HuH-7.5 (cell line): Measurements from ENCODE around the gene RBP4.

Experiments
- DNase-seq: peaks from one replicate; pipeline ENCODE4 v3.0.0; 2011; ENCODE audit warnings: low spot score

Gene RBP4

DNA sequence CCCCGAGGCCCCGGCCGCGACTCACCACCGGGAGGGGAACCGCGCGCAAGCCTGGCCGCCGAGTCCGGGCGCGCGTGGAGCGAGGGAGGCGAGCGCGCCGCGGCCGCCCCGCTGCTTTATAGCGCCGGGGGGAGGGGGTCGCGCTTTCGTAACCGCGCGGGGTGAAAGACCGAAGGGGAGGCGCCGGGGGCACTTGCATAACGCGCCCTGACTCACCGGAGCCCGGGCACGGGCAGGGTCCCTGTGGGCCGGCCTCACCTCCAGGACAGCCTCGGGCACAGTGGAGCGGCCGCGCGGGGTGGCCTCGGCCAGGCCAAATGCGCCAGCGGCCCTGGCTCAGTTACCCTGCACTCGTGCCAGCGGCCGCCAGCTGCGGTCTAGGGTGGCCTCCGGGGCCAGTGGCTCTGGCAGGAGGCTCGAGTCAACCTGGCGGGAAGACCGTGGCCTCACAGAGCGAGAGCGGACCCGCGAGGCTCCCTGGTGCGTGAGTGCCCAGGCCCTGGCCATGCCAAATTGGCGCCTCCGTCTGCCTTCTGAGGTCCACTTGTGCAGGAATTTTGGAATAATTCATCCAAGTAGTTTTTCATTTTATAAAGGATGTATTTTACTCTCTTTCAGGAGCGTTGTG lies at the start of gene RBP4:
Gene RBP4, minus strand, starts transcription at position 90 of the 628 bp plus-strand sequence. CDS start 207 bp downstream, outside the sequence.
- peak; percentile 75 for DNase-seq

GRCh38 chr10:93639791-93640190 lies 38.8 kb upstream of the RBP4 start:
- no peak for DNase-seq

GRCh38 chr10:93630625-93631557 lies 29.9 kb upstream of the RBP4 start:
- no peak for DNase-seq

DNA sequence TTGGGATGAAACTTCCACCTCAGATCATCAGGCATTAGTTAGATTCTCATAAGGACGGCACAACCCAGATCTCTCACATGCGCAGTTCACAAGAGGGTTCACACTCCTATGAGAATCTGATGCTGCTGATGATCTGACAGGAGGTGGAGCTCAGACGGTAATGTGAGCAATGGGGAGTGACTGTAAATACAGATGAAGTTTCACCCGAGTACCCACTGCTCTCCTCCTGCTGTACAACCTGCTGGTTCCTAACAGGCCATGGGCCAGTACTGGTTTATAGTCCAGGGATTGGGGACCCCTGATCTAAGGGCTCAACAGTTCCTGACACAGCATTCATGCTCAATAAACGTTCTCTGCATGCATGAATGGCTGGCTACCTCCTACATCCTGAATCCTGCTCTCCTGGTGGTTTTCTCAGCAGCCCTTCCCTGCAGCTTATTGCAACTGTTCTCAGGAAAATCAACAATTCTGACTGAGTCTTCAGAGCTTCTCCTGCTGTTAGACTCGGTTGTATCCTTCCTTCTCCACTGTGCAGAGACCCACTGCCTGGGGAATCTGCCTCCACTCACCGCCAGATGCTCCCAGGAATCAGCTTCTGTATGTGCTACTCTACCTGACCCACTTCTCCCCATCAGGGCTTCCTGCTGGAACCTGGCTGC lies 28.7 kb upstream of the RBP4 start:
- DNase-seq = no peak

DNA sequence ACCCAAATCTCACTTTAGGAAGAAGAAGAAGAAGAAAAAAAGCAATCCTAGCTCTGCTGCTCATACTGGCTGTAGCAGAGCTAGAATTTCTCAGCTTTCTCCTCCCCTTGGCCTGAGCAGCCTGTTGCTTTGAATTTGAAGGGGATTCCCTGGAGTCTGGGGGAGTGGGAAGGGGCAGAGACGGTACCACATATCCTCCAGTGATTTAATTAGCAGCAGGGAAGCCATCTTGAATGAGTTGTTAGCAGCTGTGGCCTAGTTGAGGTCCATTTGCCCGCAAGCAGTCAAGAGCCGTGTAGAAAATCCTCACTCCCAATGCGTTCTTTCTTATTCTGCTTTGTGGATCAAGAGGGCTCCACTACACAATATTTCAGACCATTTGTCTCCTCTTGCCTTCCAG lies 27.8 kb upstream of the RBP4 start:
- no peak for DNase-seq

DNA sequence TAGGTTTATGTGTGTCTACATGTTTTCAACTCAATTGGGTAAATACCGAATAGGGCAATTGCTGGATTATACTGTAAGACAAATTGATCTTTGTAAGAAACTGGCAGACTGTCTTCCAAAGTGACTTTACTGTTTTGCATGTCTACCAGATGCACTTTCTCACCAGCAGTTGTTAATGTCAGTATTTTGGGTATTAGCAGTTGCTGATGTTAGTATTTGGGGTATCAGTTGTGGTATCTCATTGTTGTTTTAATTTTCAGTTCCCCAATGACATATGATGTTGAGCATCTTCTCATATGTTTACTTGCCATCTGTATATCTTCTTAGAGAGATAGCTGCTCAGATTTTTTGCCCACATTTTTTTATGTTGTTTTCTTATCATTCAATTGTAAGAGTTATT lies 21.9 kb upstream of the RBP4 start:
- DNase-seq = no peak

DNA sequence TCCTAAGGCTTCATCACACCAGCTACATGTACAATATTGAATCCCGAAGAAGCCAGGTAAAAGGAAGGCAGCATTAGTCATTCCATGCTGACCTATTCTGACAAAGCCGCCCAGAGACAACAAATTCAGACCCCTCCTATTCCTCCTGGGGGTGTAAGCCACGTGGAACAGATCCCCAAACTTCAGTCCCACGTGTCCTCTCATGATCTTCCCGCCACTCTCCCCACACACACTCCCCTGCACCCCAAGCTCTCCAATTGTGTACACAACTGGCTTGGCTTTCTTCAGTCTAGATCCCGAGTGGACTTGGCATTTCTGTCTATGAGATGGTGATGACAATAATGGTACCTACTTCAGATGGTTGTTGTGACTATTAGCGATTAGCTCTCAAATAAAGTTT lies 19.9 kb upstream of the RBP4 start:
- no peak for DNase-seq

- DNase-seq = no peak
Measured at GRCh38 chr10:93615576-93616235, 14.7 kb upstream of the RBP4 start.

- DNase-seq = no peak
Measured at GRCh38 chr10:93614101-93614825, 13.2 kb upstream of the RBP4 start.

- DNase-seq = no peak
Measured at GRCh38 chr10:93613126-93613525, 12.1 kb upstream of the RBP4 start.

GRCh38 chr10:93612311-93612710 lies 11.3 kb upstream of the RBP4 start, which contains the start of gene PDE6C:
TSS of gene PDE6C (plus strand) at chr10:93612537. CDS start at chr10:93612726, 189 bp downstream.
- DNase-seq = no peak

DNA sequence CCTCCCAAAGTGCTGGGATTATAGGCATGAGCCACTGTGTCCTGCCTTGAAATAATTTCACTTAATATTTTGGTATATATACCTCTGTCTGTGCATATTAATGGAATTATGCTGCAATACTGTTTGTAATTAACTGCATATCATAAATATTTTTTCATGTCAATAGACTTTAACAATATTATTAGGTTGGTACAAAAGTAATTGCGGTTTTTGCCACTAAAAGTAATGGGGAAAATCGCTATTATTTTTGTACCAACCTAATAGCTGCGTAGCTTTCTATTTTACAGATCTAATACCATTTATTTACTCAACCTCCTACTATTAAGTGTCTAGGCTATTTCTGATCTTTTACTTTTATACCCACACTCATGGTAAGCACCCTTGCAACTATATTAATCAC lies 7.4 kb upstream of the RBP4 start:
- no peak for DNase-seq

DNA sequence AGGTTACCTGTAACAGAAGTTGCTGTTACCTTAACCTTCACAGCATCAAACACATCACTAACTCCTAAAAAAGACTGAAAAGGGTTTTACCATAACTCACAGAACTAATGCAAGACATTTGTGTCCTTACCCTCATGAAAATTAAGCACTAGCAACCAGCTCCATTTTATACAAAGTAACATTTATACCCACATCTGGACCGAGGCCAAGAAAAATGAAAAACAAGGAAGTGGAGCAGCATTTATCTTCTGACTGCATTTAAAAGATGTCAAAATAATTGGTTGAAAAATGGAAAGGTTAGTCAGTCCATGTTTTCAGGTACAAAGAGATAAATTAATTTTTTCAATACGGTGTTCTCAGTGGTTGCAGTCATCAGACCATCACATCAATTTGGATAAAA lies 3.1 kb upstream of the RBP4 start:
- DNase-seq = no peak

DNA sequence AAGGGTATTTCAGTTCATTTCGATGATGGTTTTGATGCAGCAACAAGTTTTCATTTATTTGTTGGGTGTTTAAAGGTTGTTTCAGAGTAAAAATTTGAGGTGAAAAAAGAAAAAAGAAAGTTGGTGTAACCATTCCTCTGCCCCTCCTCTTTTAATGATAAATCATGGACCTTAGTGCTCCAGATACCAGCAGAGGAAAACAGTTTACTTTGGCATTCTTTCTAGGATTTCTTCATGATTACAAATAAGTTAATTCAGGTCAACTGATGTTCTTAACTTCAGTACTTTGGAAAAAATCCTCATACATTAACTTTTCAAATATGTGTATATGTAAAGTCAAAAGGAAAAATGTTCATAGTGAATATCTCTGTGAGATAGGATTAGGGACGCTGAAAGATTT lies 2.0 kb upstream of the RBP4 start:
- DNase-seq = no peak

GRCh38 chr10:93601774-93602162 lies 733 bp upstream of the RBP4 start:
- no peak for DNase-seq

DNA sequence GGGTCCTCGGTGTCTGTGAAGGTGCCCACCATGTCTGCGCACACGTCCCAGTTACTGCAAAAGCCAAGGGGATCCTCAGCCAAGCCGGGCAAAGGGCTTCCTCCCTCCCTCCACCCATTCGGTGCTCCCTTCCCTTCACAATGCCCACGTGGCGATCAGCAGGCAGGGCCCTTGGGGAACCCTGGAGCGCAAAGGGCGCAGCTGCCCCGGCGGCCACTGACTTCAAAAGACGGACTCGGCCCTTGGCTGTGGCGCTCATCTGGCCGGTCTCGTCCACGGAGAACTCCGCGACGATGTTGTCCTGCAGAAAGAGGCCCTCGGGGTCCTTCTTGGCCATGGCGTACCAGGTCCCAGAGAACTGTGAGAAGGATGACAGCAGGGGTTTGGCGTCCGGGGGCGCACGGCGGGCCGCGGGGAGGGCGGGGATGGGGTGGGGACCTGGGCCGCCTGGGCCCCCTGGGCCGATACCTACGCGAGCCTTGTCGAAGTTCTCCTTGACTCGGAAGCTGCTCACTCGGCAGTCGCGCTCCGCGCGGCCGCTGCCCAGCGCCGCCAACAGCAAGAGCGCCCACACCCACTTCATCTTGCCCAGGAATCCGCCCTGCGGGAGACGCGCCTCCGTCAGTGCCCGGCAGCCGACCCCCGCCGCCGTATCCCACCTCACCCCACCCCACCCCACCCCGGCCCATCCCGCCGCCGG lies 439 bp downstream of the RBP4 start:
- no peak for DNase-seq

DNA sequence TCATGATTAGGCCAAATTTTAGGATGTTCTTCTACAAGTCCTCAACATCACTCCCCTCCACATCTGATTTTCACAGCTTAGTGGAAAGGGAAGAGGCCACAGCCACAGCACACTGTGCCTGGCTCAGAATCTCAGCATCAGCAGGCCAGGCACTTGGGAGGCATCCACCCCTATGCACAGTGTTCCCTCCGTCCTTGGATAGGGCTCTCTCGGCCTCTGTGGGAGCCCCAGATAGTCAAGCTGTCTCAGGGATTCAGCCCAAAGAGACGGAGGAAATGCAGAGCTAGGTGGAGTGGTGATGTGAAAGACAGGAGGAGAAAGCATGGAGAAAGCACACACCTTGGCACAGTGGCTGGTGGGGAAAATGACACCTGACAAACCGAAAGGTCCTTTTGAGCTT lies 1.3 kb downstream of the RBP4 start:
- no peak for DNase-seq

GRCh38 chr10:93599335-93599734 lies 1.7 kb downstream of the RBP4 start:
- no peak for DNase-seq

DNA sequence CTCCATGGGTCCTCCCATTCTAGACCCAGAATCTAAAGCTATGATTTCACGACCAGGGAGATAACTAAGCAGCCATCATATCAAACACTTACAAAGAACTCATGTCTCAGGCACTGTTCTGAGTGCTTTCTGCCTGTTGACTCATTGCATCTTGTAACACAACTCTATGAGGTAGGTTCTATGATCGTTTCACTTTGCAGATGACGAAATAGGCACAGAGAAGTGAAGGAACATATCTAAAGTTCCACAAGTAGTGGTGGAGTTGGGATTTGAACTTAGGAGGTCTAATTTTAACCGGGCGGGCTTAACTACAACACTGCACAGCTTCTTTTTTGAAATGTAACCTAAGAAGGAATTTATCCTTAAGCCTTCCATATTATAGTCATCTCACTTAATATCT lies 2.9 kb downstream of the RBP4 start:
- DNase-seq = no peak

DNA sequence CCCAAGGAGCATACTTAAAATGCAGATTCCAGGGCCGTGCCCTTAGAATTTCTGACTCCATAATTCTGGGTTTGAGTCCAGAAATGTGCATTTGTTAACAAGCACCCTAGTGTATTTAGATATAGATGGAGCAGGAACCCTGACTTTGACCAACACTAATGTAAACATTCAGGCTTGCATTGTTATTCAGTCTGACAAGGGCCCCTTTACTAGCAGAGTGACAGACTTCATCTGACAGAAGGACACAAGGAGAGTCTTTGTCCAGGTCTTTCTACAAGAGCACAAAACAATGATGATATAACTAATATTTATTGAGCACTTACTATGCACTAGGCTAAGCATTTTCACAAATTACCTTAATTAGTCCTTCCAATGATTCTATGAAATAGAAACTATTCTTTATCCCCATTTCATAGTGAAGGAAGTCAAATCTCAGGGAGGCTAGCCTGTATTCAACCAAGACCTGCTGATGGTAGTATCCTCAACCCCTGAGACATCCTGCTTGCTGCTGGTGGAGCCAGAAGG lies 3.9 kb downstream of the RBP4 start:
- DNase-seq = no peak

DNA sequence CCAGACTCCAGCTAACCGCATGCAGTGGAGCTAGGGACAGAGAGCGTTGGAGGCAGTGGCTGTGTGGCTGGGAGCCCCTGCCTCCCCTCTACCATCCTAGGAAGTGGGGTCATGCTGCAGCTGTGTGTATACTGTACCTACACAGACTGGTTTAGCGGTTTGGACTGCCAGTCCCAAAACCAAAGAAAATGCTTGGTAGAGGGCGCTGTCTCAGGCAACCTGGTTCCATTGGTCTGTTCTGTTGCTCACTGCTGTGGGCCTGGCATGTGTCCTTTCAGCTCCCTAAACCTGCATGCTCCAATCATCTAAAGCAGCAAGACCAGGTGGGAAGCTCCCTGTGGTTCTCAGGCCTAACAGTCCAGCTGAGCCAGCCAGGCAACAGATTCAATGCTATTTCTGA lies 4.5 kb downstream of the RBP4 start:
- DNase-seq = no peak
